Measurements from ENCODE around the gene S100A6.
"Not testable (repeated sequence)": the region's sequence is repeated elsewhere in the genome, so short reads cannot be mapped to it uniquely, and the experiment has no call there.

Gene S100A6

DNA sequence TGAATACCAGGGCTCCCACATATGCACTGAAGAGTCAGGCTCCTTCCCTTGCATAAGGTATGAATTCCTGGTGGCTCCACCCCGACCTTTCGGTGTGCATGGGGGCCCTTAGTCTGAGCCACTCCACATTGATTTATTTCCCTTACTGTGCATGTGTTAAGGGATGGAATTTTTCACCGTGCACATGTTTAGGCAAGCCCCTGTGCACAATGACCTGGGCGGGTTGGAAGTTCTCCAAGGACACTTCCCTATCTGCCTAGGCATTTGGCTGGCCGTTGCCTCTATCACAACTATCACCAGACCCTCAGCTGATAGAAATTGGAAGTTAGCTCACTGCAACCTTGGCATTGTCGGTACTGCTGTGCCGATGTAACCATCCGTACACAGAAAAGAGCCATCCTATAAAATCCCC, 9.7 kb downstream of the S100A6 start:
- DNase-seq, result no peak

- DNase-seq, result no peak
These were observed 10.6 kb downstream of the S100A6 start for GRCh38 chr1:153525088-153525728.

GRCh38 chr1:153522353-153523048, 13.3 kb downstream of the S100A6 start:
- not testable (repeated sequence) for DNase-seq

DNA sequence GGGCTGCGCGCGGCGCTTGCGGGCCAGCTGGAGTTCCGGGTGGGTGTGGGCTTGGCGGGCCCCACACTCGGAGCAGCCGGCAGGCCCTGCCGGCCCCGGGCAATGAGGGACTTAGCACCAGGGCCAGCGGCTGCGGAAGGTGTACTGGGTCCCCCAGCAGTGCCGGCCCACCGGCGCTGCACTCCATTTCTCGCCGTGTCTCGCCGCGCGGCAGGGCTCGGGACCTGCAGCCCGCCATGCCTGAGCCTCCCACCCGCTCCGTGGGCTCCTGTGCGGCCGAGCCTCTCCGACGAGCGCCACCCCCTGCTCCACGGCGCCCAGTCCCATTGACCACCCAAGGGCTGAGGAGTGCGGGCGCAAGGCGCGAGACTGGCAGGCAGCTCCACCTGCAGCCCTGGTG, 14.0 kb downstream of the S100A6 start:
- not testable (repeated sequence) for DNase-seq

DNA sequence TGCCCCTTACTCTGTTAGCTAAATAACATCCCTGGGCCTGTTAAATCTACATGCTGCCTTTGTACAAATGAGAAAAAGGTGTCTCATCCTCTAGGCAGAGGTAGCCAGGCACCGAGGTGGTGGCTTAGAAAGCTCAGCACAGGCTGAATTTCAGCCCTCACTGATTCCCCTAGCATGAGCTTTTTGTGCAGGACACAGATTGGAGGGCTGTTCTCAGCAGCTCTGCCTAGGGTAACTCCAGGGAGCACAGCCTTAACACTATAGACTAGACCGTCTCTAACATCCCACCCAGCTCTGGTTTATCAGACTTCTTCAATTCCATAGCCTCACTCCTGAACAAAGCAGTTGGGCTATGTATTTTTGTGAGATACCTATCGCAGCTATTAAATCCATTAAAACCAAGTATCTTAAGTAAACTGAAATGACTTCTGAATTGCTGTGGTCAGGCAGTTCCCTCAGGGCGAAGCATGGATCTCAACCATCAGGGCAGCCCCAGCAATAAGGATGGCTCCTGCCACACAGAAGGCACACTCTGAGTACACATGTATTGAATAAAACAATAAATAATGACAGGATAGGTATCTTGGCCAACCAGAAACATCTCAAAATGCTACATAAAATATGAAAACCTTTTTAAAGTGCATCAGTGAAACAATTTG, 14.8 kb downstream of the S100A6 start:
- no peak for DNase-seq

- not testable (repeated sequence) for DNase-seq
These were observed 15.6 kb downstream of the S100A6 start for GRCh38 chr1:153520137-153520691.

DNA sequence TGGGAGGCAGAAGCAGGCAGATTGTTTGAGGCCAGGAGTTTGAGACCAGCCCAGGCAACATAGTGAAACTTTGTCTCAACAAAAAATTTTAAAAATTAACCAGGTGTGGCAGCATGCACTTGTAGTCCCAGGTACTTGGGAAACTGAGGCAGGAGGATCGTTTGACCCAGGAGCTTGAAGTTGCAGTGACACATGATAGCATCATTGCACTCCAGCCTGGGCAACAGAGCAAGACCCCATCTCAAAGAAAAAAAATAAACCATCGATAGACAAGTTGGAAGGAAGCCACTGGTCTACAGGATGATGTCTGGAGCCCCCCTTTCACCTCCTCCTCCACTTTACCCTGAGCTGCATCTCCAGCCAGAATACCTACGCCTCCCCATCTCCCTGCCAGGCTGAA, 16.5 kb downstream of the S100A6 start:
- no peak for DNase-seq

DNA sequence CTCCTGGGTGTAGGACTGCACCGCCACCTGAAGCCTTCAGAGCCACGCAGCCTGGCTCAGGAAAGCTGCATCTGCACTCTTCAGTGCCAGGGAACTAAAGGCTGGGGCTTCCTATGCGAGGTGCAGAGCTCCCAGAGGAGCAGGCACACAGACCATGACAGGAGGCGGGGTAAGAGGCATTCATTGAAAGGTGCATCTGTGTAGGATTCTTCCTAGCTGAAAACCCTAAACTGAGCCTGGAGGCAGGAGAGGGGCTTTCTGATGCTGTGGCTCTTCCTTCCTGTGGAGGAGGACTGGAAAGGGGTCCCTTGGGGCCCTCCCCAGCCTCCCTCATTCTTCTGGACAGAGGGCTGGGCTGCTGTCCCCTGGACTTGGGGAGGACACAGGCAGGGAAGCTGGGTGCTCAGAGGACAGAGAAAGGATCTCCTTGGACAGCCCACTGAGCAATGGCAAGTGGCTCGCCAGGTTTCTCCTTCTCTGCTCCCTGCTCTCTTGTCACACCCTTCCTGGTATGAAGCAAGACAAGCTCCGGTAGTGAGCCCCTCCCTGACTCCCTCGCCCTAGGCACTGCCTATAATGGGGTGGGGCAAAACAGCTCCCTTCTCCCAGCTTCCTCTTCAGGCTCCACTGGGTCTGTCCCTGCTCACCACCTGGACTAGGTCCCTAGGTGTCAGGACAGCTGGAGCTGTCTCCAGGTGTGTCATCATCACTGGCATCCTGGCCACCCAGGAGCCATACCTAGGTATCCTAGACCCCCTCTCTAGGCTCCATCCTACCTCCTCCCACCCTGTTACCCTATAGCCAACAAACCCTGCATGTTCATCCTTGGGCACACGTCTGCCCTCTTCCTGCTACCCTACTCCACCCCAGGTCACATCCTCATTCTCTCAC, 20.0 kb downstream of the S100A6 start:
- peak; percentile 50 for DNase-seq

- DNase-seq, result no peak
These were observed 22.1 kb downstream of the S100A6 start for GRCh38 chr1:153513666-153514065.

GRCh38 chr1:153513023-153513422, 22.8 kb downstream of the S100A6 start:
- no peak for DNase-seq

- DNase-seq, result peak; percentile 59
These were observed 24.8 kb downstream of the S100A6 start for GRCh38 chr1:153510984-153511410.

DNA sequence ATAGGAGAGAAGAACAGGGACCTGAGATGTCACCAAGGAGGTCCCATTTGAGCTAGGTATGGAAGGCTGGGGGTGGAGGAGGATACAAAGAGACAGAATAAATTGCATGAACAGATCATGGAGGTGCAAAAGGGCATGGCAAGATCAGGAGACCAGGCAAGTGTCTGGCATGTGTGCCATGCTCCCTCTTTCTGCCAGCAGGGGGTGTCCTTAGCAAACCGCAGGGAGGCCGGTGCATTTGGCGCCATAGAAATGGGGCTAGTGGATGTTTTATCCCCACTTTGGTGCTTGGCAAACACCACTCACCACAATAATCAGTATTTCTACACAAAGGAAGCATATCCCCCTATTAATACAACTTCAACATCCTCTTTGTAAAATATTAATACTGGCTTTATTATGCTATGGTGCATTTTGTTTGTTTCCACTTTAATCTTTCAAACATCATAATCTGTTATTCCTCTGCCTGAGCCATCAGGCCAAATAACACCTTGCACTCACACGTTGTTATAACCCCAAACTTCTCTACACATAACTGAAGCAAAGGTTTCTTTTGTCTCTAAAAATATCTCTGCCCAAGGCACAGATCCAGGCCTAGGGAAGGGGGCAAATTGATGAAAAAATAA, 25.9 kb downstream of the S100A6 start:
- DNase-seq, result no peak

DNA sequence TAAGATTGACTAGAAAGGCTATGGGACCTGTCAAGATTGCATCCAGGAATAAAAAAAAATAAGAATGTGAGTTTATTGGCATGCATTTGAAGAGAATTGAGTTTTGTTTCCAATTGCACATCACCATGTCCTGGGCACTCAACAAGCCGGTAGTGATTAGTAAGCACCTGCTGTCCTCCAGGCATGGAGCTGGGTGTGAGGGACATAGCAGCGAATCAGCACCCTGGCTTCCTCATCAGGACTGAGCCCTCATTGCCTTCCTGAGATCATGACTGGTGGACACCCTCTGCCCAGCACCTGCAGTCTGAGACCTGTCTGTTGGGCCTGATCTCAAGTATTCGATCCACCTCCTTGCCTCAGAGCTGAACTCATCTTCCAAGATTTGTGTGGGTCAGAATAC, 26.8 kb downstream of the S100A6 start:
- DNase-seq, result no peak

DNA sequence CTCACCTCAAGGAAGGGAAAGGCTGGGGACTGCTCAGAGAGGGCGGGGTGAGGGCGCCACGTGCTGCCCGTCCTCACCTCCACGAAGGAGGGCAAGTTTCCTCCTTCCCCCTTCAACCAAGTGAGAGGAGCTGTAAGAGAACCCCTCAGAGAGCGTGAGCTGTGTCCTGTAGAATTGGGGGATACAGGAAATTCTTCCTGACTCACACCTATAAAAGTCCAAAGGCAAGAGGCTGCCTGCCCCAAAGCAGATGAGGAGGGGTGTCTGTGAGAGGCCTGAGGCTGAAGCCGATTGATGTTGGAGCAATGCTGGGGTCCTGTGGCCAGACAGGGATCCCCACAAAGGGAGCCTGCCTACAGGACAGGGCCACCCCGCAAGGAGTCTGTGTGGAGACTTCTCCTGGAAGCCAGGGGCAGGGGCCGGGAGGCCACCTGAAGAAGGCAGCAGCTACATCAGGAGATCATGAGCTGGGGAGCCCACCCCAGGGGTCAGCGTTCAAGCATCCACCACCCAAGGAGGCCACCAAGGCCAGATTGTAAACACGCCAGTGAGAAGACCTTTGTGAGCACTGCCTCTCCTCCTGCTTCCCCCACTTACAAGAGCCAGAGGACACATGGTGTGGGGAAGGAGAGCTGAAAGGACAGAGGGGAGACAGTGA, 27.7 kb downstream of the S100A6 start:
- no peak for DNase-seq

DNA sequence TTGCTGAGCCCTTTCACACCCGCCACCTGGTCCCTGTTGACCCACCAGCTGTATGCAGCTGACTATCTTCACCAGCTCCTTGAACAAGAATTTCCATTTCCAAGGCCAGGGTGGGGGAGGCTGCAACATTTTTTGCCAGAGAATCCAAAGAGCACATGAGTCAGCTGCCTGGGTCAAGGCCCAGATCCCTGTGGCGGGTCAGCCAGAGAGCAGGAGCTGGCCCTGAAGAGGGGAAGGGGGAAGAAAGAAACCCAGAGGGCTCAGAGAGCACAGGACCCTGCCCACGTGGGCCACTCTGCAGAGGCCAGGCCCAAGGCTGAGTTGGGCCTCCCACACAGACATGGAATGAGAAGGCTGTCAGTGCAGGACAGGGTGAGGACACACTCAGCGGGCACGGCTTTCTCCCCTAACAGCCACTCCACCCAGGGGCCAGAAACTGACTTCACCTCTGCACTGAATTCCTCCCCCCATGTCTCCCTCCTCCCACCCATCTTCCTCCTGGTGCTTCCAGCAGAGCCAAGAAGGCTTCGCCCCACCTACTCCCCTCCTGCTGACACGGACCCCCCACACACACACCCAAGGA, 28.9 kb downstream of the S100A6 start:
- peak; percentile 94 for DNase-seq

DNA sequence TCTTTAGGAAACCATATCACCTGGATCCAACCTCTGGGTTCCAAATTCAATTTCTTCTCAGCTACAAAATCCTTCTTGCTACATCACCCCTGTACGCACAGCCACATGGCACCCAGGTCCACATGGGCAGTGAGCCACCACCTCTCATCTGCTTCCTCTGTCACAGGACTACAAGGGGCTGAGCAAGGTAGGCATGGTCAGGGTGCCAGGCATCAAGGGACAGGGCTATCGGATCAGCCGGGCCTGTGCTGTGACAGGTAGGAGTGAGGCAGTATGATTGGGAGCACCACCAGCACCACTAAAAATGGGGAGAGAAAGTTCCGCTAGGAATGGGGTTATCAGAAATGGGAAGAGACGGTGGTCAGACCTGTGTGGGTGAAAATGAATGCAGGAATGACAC, 29.4 kb downstream of the S100A6 start:
- no peak for DNase-seq

DNA sequence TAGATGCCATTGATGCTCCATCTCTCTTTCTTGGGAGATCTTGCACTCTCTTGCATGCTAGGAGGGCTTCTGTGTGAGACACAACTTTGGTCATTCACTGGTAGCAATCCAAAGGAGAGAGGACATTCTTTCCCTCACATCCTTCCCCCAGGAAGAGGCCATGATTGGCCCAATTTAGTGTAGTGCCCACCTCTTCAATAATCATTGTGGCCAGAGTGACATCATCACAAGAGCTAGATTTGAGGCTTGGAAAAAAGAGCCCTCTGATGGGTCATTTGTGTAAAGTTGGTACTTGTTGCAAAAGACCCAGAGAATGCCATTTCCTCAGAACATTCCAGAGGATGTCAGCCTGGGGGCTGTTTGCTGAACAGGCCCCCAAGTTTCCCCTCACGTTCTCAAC, 30.2 kb downstream of the S100A6 start:
- DNase-seq, result no peak

GRCh38 chr1:153503766-153504165, 32.0 kb downstream of the S100A6 start:
- DNase-seq, result no peak

DNA sequence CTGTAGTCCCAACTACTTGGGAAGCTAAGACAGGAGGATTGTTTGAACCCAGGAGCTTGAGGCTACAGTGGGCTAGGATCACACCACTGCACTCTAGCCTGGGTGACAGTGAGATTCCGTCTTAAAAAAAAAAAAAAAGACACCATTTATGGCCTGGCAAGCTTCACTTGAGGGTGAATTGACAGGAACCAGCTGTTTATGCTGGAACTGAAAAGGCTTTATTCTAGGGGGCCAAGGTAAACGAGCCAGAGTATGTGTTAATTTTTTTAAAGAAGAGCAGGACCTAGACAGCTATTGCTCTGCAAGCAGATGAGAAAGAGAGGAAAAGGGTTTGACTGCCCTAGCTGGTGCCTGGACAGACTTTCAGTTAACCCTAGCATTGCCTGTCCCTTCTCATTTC, 37.0 kb downstream of the S100A6 start:
- DNase-seq, result no peak

- DNase-seq, result no peak
These were observed 40.3 kb downstream of the S100A6 start for GRCh38 chr1:153495536-153495935.

- DNase-seq, result peak; percentile 13
These were observed 40.7 kb downstream of the S100A6 start for GRCh38 chr1:153494976-153495535.
